C1 segment of cervical spinal cord (tissue), 14 donors: ENCODE data around the gene OBSCN.
A peak's percentile ranks its signal among the peaks of the same experiment; 100 is the strongest.

Experiments
- DNase-seq, 14 donors: peaks; one replicate each; lab custom pipeline; 2025; lab: John Stamatoyannopoulos, UW

Gene OBSCN

GRCh38 chr1:228276901-228277490 lies 69.2 kb downstream of the OBSCN start:
- no peak for DNase-seq

- DNase-seq = no peak
Measured at GRCh38 chr1:228277491-228278431, 69.9 kb downstream of the OBSCN start.

- DNase-seq = no peak
Measured at GRCh38 chr1:228278432-228278941, 70.6 kb downstream of the OBSCN start.

- DNase-seq = no peak
Measured at GRCh38 chr1:228279011-228279721, 71.3 kb downstream of the OBSCN start.

GRCh38 chr1:228279722-228280105 lies 71.9 kb downstream of the OBSCN start:
- no peak for DNase-seq

- no peak for DNase-seq
Measured at GRCh38 chr1:228280106-228280901, 72.5 kb downstream of the OBSCN start.

- DNase-seq = no peak
Measured at GRCh38 chr1:228280961-228281591, 73.2 kb downstream of the OBSCN start.

- no peak for DNase-seq
Measured at GRCh38 chr1:228281631-228282328, 73.9 kb downstream of the OBSCN start.

GRCh38 chr1:228282329-228283042 lies 74.6 kb downstream of the OBSCN start:
- DNase-seq = peak in 1 of 14 donors; percentile 16

- no peak for DNase-seq
Measured at GRCh38 chr1:228283043-228283371, 75.2 kb downstream of the OBSCN start.

- DNase-seq = no peak
Measured at GRCh38 chr1:228283476-228284147, 75.8 kb downstream of the OBSCN start.

- DNase-seq = no peak
Measured at GRCh38 chr1:228284148-228284495, 76.3 kb downstream of the OBSCN start.

- no peak for DNase-seq
Measured at GRCh38 chr1:228284521-228284920, 76.7 kb downstream of the OBSCN start.

GRCh38 chr1:228285661-228286504 lies 78.0 kb downstream of the OBSCN start:
- no peak for DNase-seq

GRCh38 chr1:228286505-228287417 lies 78.9 kb downstream of the OBSCN start:
- DNase-seq = no peak

GRCh38 chr1:228287541-228288425 lies 79.9 kb downstream of the OBSCN start:
- no peak for DNase-seq
